ENCODE measurements around the gene LHPP.

- TF ChIP-seq CTCF (IDR thresholded peaks at IDR 0.05) = no peak
- no peak for TF ChIP-seq POLR2A (IDR thresholded peaks at IDR 0.05)
Observed at GRCh38 chr10:124484661-124485060, 23.0 kb downstream of the LHPP start.
